GM12878 (cell line): Measurements from ENCODE around the gene ISM1. TPM values are rescaled to one million over a fixed set of nuclear protein-coding genes. Genes with fewer than 3 reads are reported as not detected.
A peak's percentile ranks its signal among the peaks of the same experiment; 100 is the strongest.

Source experiments
- ATAC-seq: fragments of 200-7000 bp; cut with Tn5 transposase; 3 replicates; pipeline ENCODE4 v1.9.1; 2020; ENCODE audit warnings: mild to moderate bottlenecking, moderate library complexity
- BruUV-seq: library from RNA; stranded (reverse); fragments of 400-500 nt; replicated peaks from 2 replicates; lab custom pipeline; 2021; lab: Mats Ljungman, UMichigan
- CTCF ChIA-PET: fragments of 300-600 bp; sonication (Branson Sonifier 250); formaldehyde crosslinking; extraction: SDS; loops from one replicate; lab custom pipeline; 2021; ENCODE audit warnings: inconsistent platforms; lab: Yijun Ruan, JAX
- POLR2A ChIA-PET: fragments of 350-600 bp; formaldehyde crosslinking; extraction: SDS; loops from one replicate; lab custom pipeline; 2021; ENCODE audit warnings: inconsistent platforms; lab: Charles Lee
- RAD21 ChIA-PET: fragments of 300-600 bp; sonication (Branson Sonifier 250); formaldehyde crosslinking; loops from one replicate; lab custom pipeline; 2023; ENCODE audit warnings: antibody characterized with exemption; ENCODE audit not compliant: unreplicated experiment; lab: Charles Lee
- SMC1A ChIA-PET: fragments of 300-600 bp; sonication (Branson Sonifier 250); formaldehyde crosslinking; loops from one replicate; lab custom pipeline; 2023; ENCODE audit not compliant: unreplicated experiment, uncharacterized antibody; lab: Charles Lee
- DNase-seq: peaks from one replicate; pipeline ENCODE4 v3.0.0-alpha.2; 2011; ENCODE audit warnings: low read depth, low spot score
- FAIRE-seq: peaks from 3 replicates; lab custom pipeline; 2011; peaks lifted over from hg19 to GRCh38; lab: Jason Lieb, UNC
- H2AFZ ChIP-seq: 2 replicates; pipeline ENCODE4 v1.6.0; 2011; ENCODE audit warnings: low read depth, low read length, control low read depth; ENCODE audit not compliant: control insufficient read depth
- H3K27ac ChIP-seq: 2 replicates; pipeline ENCODE4 v1.5.1; 2011; ENCODE audit warnings: control low read depth; ENCODE audit not compliant: control insufficient read depth, insufficient read depth
- H3K27me3 ChIP-seq, 2 experiments: replicated peaks in 1 of 2; 2 replicates each; pipeline versions ENCODE4 v1.6.0 to v1.6.1; 2011; ENCODE audit warnings: low read length in 1 of 2; ENCODE audit not compliant: control insufficient read depth in 2 of 2, insufficient read depth in 2 of 2
- H3K36me3 ChIP-seq, 2 experiments: 2 replicates each; pipeline ENCODE4 v1.5.1; 2011; ENCODE audit warnings: low read length in 1 of 2; ENCODE audit not compliant: control insufficient read depth in 2 of 2, insufficient read depth in 2 of 2
- H3K4me1 ChIP-seq: 2 replicates; pipeline ENCODE4 v1.6.1; 2011; ENCODE audit warnings: mild to moderate bottlenecking, low read length, moderate library complexity, mixed read lengths; ENCODE audit not compliant: control insufficient read depth, insufficient read depth
- H3K4me2 ChIP-seq: 2 replicates; pipeline ENCODE4 v1.6.0; 2011; ENCODE audit warnings: control low read depth; ENCODE audit not compliant: control insufficient read depth, insufficient read depth
- H3K4me3 ChIP-seq: fragments of 200-600 bp; sonication (generic); 2 replicates; pipeline ENCODE4 v1.5.1; 2016
- H3K79me2 ChIP-seq: 2 replicates; pipeline ENCODE4 v1.6.0; 2011; ENCODE audit warnings: low read length; ENCODE audit not compliant: control insufficient read depth, insufficient read depth
- H3K9ac ChIP-seq: 2 replicates; pipeline ENCODE4 v1.8.0; 2011; ENCODE audit warnings: low read length, control low read depth, mixed read lengths; ENCODE audit not compliant: control insufficient read depth, insufficient read depth
- H3K9me3 ChIP-seq: replicated peaks from 3 replicates; pipeline ENCODE4 v1.5.1; 2011; ENCODE audit warnings: mild to moderate bottlenecking, low read length; ENCODE audit not compliant: control insufficient read depth, insufficient read depth
- H4K20me1 ChIP-seq: 2 replicates; pipeline ENCODE4 v1.6.0; 2011; ENCODE audit not compliant: control insufficient read depth, insufficient read depth
- BHLHE40 ChIP-seq, 2 experiments: fragments of 450-650 bp in 1 of 2; IDR thresholded peaks; 2 replicates each; pipeline ENCODE4 v1.6.1; 2011 to 2017; ENCODE audit warnings: low read depth in 2 of 2, borderline replicate concordance in 1 of 2, improper control_type of control experiment in 1 of 2, low read length in 1 of 2, mild to moderate bottlenecking in 1 of 2
- CBX5 ChIP-seq: sonication (generic); IDR thresholded peaks from 2 replicates; pipeline ENCODE4 v1.6.1; 2016; ENCODE audit warnings: low read depth, moderate library complexity, mild to moderate bottlenecking, inconsistent platforms
- CHD2 ChIP-seq: IDR thresholded peaks from 2 replicates; pipeline ENCODE4 v1.6.1; 2011; ENCODE audit warnings: low read depth, low read length, improper control_type of control experiment, borderline replicate concordance
- EP300 ChIP-seq, 2 experiments: fragments of 150-350 bp in 1 of 2; IDR thresholded peaks; 2 replicates each; pipeline ENCODE4 v1.6.1; 2011 to 2012; ENCODE audit warnings: low read depth in 2 of 2, low read length in 2 of 2, borderline replicate concordance in 1 of 2, improper control_type of control experiment in 1 of 2, inconsistent platforms in 1 of 2; ENCODE audit not compliant: control insufficient read depth in 1 of 2
- FOXK2 ChIP-seq: fragments of 450-650 bp; IDR thresholded peaks from 2 replicates; pipeline ENCODE4 v1.6.1; 2017; ENCODE audit warnings: mild to moderate bottlenecking, moderate library complexity
- GABPA ChIP-seq: IDR thresholded peaks from 2 replicates; pipeline ENCODE4 v1.6.1; 2014; ENCODE audit warnings: antibody characterized with exemption, low read depth, mild to moderate bottlenecking, inconsistent platforms
- JUND ChIP-seq: IDR thresholded peaks from 2 replicates; pipeline ENCODE4 v1.6.1; 2012; ENCODE audit warnings: low read depth, mild to moderate bottlenecking, low read length, improper control_type of control experiment, moderate library complexity
- LARP7 ChIP-seq: fragments of 450-650 bp; IDR thresholded peaks from 2 replicates; pipeline ENCODE4 v1.6.1; 2017; ENCODE audit warnings: mild to moderate bottlenecking
- MTA2 ChIP-seq: fragments of 450-650 bp; IDR thresholded peaks from 2 replicates; pipeline ENCODE4 v1.6.1; 2016; ENCODE audit warnings: low read depth, mild to moderate bottlenecking, moderate library complexity
- NFIC ChIP-seq: IDR thresholded peaks from 2 replicates; pipeline ENCODE4 v1.6.1; 2012; ENCODE audit warnings: low read depth, mild to moderate bottlenecking, inconsistent platforms, low read length, moderate library complexity
- RAD51 ChIP-seq: fragments of 450-650 bp; IDR thresholded peaks from 2 replicates; pipeline ENCODE4 v1.6.1; 2016; ENCODE audit warnings: moderate library complexity, mild to moderate bottlenecking, inconsistent platforms
- RCOR1 ChIP-seq: conservative IDR thresholded peaks from 2 replicates; pipeline ENCODE4 v1.6.1; 2012; ENCODE audit warnings: low read depth, low read length, improper control_type of control experiment
- USF2 ChIP-seq: IDR thresholded peaks from 2 replicates; pipeline ENCODE4 v1.6.1; 2011; ENCODE audit warnings: low read depth, low read length, improper control_type of control experiment, borderline replicate concordance
- ZNF207 ChIP-seq: fragments of 450-650 bp; IDR thresholded peaks from 2 replicates; pipeline ENCODE4 v1.6.1; 2014; ENCODE audit warnings: antibody characterized with exemption, mild to moderate bottlenecking, borderline replicate concordance
- ZNF384 ChIP-seq: IDR thresholded peaks from 2 replicates; pipeline ENCODE4 v1.6.1; 2012; ENCODE audit warnings: low read depth, mild to moderate bottlenecking, low read length, improper control_type of control experiment, borderline replicate concordance
- ZSCAN29 ChIP-seq: fragments of 450-650 bp; IDR thresholded peaks from 2 replicates; pipeline ENCODE4 v1.6.1; 2017; ENCODE audit warnings: mild to moderate bottlenecking, moderate library complexity
- WGBS: methylation state at CpG from one replicate; pipeline ENCODE4 v1.1.6; 2016; ENCODE audit warnings: low lambda C conversion rate; ENCODE audit not compliant: insufficient replicate concordance, insufficient coverage; ENCODE audit errors: missing lambda C conversion rate; 5-methylcytosine and 5-hydroxymethylcytosine counted together
- in situ Hi-C: fragments of 300-500 bp; cut with MboI; formaldehyde crosslinking; loops from 9 replicates; pipeline ENCODE4 v1.14.3; 2018; ENCODE audit warnings: mixed read lengths
- intact Hi-C: fragments of 100-400 bp; cut with micrococcal nuclease; formaldehyde crosslinking; loops from one replicate; pipeline ENCODE4 v1.14.2; 2022; ENCODE audit not compliant: unreplicated experiment
- polyA plus RNA-seq, 11 experiments: library from polyadenylated mRNA; depleted of rRNA in 4 of 11; unstranded in 6 of 11; stranded (reverse) in 5 of 11; fragments of >200 nt; fragmentation: Nextera tagmentation in 4 of 11; fragmentation: Illumina TruSeq in 1 of 11; extraction: Ambion mirVana in 4 of 11; extraction: Trizol in 1 of 11; gene quantifications; 1 replicate in 1 of 11; 2 replicates in 10 of 11; pipeline versions ENCODE4 v1.2.1 to v1.2.3, GENCODE V29; 2011 to 2016; ENCODE audit warnings: inconsistent platforms in 2 of 11, missing spikeins in 2 of 11, low read depth in 1 of 11
- total RNA-seq, 4 experiments: library from RNA; depleted of rRNA in 3 of 4; stranded (reverse); fragments of >200 nt in 3 of 4; fragmentation: Illumina TruSeq in 1 of 4; extraction: Trizol in 1 of 4; gene quantifications; 2 replicates each; pipeline versions ENCODE4 v1.2.1 to v1.2.3, GENCODE V29; 2013 to 2021

The ISM1 gene
- total and polyA plus RNA-seq, 10 of the 15 experiments (the other 5 are each of a cell fraction or from before 2014, with no cell fraction given): 0.01 to 0.03 TPM; not detected in 8

GRCh38 chr20:13317439-13317838, 96.4 kb downstream of the ISM1 start:
- intact Hi-C loops (no loop called here), in situ Hi-C loops (no loop called here)
- RAD21 ChIA-PET: interaction anchor here (0.9 kb wide), 1 partner anchor 11 kb away, joined by 3 read pairs; no protein-coding TSS in a partner anchor
- Histone ChIP-seq H3K79me2 (no peaks in the 10 kb centered on the region), H4K20me1 (no peaks in the 10 kb centered on the region), H3K4me1 (no peaks in the 10 kb centered on the region), H3K9me3 (no peaks in the 10 kb centered on the region), H3K4me3 (no peak overlapping the region), H3K9ac (no peak overlapping the region), H2AFZ (no peak overlapping the region), H3K27me3 (no peaks in the 10 kb centered on the region), H3K4me2 (no peak overlapping the region), H3K36me3 (no peaks in the 10 kb centered on the region), H3K27ac (no peak overlapping the region)
- no TSS peak for BruUV-seq
- DNase-seq (no peak), ATAC-seq (no peak), FAIRE-seq (no peak)
- SMC1A ChIA-PET: no interaction called here
- CTCF ChIA-PET: no interaction called here
- WGBS: 43% methylated on average over 1 of the region's 1 CpG
- POLR2A ChIA-PET: no interaction called here
- no peak for TF ChIP-seq FOXK2
- TF ChIP-seq RCOR1: no peak
- no peak for TF ChIP-seq LARP7

- CTCF ChIA-PET: interaction anchor here (1.1 to 7.1 kb wide), 5 partner anchors 10 to 228 kb away, joined by 4 to 177 read pairs (median 4); no protein-coding TSS in a partner anchor
- no peaks in the 10 kb centered on the region for H4K20me1 ChIP-seq
- H3K27ac ChIP-seq: no peak overlapping the region
- SMC1A ChIA-PET: interaction anchor here (0.9 to 6.7 kb wide), 7 partner anchors 17 to 228 kb away, joined by 3 to 165 read pairs (median 3); no protein-coding TSS in a partner anchor
- no TSS peak for BruUV-seq
- intact Hi-C loops: no loop called here
- no peak overlapping the region for H2AFZ ChIP-seq
- POLR2A ChIA-PET: interaction anchor here (0.9 to 1.0 kb wide), 2 partner anchors 21 to 22 kb away, joined by 3 to 5 read pairs; no protein-coding TSS in a partner anchor
- 3% methylated on average over 5 of the region's 5 CpGs for WGBS
- no peaks in the 10 kb centered on the region; the same call in 1 of the 2 replicates for H3K4me1 ChIP-seq
- H3K27me3 ChIP-seq: no peaks in the 10 kb centered on the region
- no peak overlapping the region for H3K4me2 ChIP-seq
- RAD21 ChIA-PET: interaction anchor here (0.7 to 6.7 kb wide), 8 partner anchors 11 to 228 kb away, joined by 3 to 139 read pairs (median 6); no protein-coding TSS in a partner anchor
- no peak for FAIRE-seq
- H3K9me3 ChIP-seq: no peaks in the 10 kb centered on the region
- no peak for DNase-seq
- peak; percentile 68 for ATAC-seq
- in situ Hi-C loops: no loop called here
- H3K4me3 ChIP-seq: no peak overlapping the region
- H3K9ac ChIP-seq: no peak overlapping the region
- H3K36me3 ChIP-seq: no peaks in the 10 kb centered on the region
- no peaks in the 10 kb centered on the region for H3K79me2 ChIP-seq
- TF ChIP-seq NFIC (peak; percentile 21; the same call in 1 of the 2 replicates), USF2 (peak; percentile 21; the same call in 1 of the 2 replicates), JUND (no peak), GABPA (no peak), EP300 (IDR thresholded peaks at IDR 0.05; ENCODE audit: borderline replicate concordance in 1 of 2, control insufficient read depth in 1 of 2, low read depth in 2 of 2, low read length in 2 of 2) (0 out of 4 replicates have a peak, but pooled peaks of 1 of the 2 experiments have one; percentile 34), ZSCAN29 (no peak), ZNF384 (0 out of 2 replicates have a peak, but pooled peaks have one; percentile 37), BHLHE40 (IDR thresholded peaks at IDR 0.05; ENCODE audit: borderline replicate concordance in 1 of 2, low read depth in 2 of 2, low read length in 1 of 2) (peak in 1 of 2 experiments; percentile 59; a peak in 1 of 4 replicates), RAD51 (peak; percentile 77), CHD2 (peak; percentile 29; the same call in 1 of the 2 replicates), CBX5 (no peak), ZNF207 (no peak), MTA2 (peak; percentile 61; the same call in 1 of the 2 replicates)
Measured at GRCh38 chr20:13318871-13319521, 97.9 kb downstream of the ISM1 start.
